ENCODE data around the gene MAP7.

DNA sequence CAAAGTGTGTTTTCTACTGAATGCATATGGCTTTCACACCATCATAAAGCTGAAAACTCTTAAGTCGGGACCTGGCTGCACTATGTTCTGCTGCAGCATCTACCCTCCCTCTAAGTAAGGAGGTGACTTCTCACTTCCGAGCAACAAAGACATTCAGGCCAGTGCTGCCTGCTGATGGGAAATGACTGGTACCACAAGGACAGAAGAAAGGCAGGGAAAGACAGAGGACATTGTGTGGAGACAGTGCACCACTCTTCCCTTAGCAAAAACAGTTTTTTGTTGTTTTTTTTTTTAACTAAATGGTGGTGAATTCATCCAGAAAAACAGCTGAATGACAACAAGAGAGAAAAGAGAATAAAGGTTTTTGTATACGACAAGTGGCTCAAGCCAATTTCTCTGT, 81.5 kb downstream of the MAP7 start:
- TF ChIP-seq, protein P1, sequence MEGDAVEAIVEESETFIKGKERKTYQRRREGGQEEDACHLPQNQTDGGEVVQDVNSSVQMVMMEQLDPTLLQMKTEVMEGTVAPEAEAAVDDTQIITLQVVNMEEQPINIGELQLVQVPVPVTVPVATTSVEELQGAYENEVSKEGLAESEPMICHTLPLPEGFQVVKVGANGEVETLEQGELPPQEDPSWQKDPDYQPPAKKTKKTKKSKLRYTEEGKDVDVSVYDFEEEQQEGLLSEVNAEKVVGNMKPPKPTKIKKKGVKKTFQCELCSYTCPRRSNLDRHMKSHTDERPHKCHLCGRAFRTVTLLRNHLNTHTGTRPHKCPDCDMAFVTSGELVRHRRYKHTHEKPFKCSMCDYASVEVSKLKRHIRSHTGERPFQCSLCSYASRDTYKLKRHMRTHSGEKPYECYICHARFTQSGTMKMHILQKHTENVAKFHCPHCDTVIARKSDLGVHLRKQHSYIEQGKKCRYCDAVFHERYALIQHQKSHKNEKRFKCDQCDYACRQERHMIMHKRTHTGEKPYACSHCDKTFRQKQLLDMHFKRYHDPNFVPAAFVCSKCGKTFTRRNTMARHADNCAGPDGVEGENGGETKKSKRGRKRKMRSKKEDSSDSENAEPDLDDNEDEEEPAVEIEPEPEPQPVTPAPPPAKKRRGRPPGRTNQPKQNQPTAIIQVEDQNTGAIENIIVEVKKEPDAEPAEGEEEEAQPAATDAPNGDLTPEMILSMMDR (IDR thresholded peaks at IDR 0.05) = no peak
- TF ChIP-seq ZFP36 (IDR thresholded peaks at IDR 0.05; ENCODE audit: borderline replicate concordance, partially characterized antibody) (no peak), EP300 (IDR thresholded peaks at IDR 0.05) (no peak), CHD4 (IDR thresholded peaks at IDR 0.05; ENCODE audit: borderline replicate concordance) (no peak)
- TF ChIP-seq, protein P2, sequence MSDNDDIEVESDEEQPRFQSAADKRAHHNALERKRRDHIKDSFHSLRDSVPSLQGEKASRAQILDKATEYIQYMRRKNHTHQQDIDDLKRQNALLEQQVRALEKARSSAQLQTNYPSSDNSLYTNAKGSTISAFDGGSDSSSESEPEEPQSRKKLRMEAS (IDR thresholded peaks at IDR 0.05) = no peak
- TF ChIP-seq, protein P3, sequence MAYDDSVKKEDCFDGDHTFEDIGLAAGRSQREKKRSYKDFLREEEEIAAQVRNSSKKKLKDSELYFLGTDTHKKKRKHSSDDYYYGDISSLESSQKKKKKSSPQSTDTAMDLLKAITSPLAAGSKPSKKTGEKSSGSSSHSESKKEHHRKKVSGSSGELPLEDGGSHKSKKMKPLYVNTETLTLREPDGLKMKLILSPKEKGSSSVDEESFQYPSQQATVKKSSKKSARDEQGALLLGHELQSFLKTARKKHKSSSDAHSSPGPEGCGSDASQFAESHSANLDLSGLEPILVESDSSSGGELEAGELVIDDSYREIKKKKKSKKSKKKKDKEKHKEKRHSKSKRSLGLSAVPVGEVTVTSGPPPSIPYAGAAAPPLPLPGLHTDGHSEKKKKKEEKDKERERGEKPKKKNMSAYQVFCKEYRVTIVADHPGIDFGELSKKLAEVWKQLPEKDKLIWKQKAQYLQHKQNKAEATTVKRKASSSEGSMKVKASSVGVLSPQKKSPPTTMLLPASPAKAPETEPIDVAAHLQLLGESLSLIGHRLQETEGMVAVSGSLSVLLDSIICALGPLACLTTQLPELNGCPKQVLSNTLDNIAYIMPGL (CRISPR knock-in tag; IDR thresholded peaks at IDR 0.05; ENCODE audit: borderline replicate concordance) = no peak
